Hematopoietic multipotent progenitor cell treated with erythropoietin and hydrocortisone succinate and interleukin-3 and kit ligand, for 8 days (in vitro differentiated cells): ENCODE measurements around the gene TP53TG3D.
"Not testable (repeated sequence)": the region's sequence is repeated elsewhere in the genome, so short reads cannot be mapped to it uniquely, and the experiment has no call there.

Source experiments
- DNase-seq: peaks from one replicate; pipeline ENCODE4 v3.0.0-alpha.2; 2015

TP53TG3D gene, protein sequence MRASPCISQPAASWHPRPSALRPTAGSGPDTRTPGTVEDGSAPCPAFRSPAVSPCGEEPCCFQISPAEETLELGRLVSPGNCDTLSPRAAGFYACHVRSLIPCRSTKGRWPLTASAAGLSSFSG

DNA sequence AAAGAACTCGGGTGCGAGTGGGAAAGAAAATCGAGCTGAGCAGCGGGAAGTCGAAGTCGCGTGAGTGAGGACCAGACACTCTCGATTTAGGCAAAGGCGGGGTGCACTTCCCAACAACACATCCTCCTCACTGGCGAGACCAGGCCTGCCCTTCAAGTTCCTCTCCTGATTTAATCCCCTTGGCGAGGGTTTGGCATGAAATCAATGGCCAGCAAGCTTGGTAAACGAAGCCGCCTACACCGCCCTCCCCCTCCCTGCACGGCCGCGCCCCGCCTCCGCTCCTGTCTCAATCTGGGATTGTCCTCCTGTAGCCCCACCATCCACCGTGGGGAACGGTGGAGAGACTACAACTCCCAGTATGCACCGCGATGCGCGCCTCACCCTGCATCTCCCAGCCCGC, at the start of gene TP53TG3D:
Gene TP53TG3D, plus strand, starts transcription at position 301 of the 400 bp plus-strand sequence. Its CDS starts 68 bp downstream, at position 369.
- not testable (repeated sequence) for DNase-seq

DNA sequence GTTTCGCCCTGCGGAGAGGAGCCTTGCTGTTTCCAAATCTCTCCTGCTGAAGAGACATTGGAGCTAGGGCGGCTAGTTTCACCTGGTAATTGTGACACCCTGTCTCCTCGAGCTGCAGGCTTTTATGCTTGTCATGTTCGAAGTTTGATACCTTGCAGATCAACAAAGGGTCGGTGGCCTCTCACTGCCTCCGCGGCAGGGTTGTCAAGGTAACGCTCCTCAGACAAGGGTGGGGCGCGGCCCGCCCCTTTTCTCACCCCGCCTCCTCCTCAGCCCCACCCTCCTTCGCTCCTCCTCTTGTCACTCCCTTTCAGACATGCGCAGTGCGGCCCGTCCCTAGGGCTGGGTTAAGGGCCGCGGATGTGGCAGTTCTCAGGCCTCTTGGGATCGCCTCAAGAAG, 421 bp downstream of the TP53TG3D start:
- not testable (repeated sequence) for DNase-seq

DNA sequence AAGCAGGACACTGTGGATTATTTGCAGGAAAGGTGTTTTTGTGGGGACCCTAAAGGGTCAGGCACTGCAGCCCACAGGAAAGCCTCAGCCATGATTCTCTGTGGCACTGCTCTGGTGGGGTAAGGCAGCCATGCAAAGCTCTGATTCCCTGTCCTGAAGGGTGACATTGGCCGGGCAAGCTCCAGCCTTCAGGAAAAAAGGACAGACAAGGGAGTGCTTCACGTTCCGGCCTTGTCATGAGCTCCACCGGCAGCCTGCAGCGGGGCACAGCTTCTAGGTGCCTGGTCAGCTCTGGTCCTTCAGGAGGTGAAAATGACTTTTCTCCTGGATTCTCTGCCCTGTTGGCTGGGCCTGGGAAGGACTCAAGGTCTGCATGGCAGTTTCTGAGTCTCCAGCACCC, 8.4 kb downstream of the TP53TG3D start:
- not testable (repeated sequence) for DNase-seq

DNA sequence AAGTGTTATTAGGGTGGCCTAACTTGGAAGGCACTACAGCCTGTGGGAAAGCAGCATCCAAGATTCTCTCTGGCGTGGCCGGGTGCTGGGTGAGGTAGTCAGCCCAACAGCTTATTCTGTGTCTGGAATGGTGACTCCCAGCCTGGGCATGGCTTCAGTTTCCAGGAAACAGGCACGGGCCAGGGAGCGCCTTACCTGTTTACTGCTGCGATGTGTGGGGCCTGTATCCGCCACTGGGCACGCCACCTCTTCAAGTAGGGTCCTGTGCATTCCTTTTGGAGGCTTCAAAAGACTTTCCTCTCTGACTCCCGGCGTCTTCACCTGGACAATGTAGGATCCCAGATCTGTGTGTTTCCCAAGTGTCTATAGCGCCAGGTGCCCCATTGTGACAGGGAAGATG, 10.5 kb downstream of the TP53TG3D start:
- not testable (repeated sequence) for DNase-seq

DNA sequence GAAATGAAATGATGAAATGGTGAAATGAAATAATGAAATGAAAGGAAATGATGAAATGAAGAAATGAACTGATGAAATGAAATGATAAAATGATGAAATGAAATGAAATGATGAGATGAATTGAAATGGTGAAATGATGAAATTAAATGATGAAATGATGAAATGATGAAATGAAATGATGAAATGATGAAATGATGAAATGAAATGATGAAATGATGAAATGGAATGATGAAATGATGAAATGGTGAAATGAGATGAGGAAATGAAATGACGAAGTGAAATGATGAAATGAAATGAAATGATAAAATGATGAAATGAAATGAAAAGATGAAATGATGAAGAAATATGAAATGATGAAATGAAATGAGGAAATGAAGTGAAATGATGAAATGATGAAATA, 28.8 kb downstream of the TP53TG3D start:
- not testable (repeated sequence) for DNase-seq

GRCh38 chr16:32283024-32283423, 29.9 kb downstream of the TP53TG3D start:
- DNase-seq: not testable (repeated sequence)

DNA sequence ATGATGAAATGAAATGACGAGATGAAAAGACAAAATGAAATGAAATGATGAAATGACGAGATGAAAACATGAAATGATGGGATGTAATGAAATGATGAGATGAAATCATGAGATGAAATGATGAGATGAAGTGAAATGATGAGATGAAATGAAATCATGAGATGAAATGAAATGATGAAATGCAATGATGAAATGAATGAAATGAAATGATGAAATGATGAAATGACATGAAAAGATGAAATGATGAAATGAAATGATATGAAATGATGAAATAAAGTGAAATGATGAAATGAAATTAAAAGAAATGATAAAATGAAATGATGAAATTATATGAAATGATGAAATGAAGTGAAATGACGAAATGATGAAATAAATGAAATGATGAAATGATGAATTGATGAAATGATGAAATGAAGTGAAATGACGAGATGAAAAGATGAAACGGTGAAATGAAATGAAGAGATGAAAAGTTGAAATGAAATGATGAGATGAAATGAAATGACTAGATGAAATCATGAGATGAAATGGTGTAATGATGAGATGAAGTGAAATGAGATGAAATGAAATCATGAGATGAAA, 30.9 kb downstream of the TP53TG3D start:
- not testable (repeated sequence) for DNase-seq

GRCh38 chr16:32284800-32285796, 32.0 kb downstream of the TP53TG3D start:
- DNase-seq: not testable (repeated sequence)

DNA sequence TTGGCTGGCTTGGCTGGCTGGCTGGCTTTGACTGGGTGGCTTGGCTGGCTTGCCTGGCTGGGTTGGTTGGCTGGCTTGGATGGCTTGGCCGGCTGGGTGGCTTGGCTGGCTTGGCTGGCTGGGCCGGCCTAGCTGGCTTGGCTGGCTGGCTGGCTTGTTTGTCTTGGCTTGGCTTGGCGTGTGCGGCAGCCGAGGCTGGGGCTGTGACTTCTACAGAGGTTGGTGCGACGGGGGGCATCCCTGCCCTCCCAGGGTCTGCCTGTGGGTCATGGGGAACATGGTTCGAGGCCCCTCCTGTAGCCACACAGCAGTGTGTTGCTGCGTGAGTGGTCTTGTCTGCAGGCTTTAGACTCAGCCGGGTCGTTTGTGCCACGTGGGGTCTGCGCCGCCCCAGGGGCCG, 33.1 kb downstream of the TP53TG3D start:
- not testable (repeated sequence) for DNase-seq

DNA sequence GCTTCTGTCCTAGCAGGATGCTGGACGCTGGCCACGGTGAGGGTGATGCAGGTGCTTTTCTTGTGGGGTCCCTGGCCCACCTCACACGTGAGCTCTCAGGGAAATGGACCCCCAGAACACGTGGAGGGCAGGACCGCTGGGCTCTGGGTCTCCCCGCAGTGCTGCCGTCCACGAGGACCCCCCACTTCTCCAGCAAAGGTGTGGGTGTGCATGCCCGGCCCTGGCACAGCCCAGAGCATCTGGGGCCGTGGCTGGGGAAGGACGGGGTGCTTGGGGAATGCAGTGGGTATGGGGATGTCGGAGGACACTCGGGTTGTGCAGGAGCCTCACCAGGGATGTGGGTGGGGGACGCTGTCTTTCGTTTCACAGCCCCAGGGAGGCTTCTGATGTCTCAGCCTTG, 34.7 kb downstream of the TP53TG3D start:
- DNase-seq: not testable (repeated sequence)

GRCh38 chr16:32289197-32289596, 36.1 kb downstream of the TP53TG3D start:
- DNase-seq: not testable (repeated sequence)

DNA sequence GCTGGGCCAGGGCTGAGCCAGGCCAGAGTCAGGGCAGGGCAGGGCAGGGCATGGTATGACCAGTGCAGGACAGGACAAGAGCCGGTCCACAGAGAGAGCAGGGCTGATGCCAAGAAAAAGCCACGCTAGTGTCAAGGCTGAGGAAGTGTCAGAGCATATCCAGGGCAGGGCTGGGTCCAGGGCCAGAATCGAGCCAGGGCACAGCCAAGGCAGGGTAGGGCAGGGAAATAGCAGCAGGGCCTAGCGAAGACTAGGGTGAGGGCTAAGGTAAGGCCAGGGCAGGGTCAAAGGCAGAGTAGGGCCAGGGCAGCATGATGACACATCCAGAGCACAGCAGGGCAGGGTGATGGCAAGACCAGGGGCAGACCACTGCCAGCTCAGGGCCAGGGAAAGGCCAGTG, 49.7 kb downstream of the TP53TG3D start:
- DNase-seq: not testable (repeated sequence)
